Measurements from ENCODE around the gene SLC16A12. TPM values are rescaled to one million over a fixed set of nuclear protein-coding genes. Genes with fewer than 3 reads are reported as not detected.

The SLC16A12 gene
- polyA plus RNA-seq, 1 donor (not counting 4 experiments of a cell fraction or from before 2014, with no cell fraction given), result 0.10 TPM

GRCh38 chr10:89382757-89383156 lies 152.6 kb downstream of the SLC16A12 start:
- Histone ChIP-seq H4K20me1 (ENCODE audit: control insufficient read depth, extremely low read depth, insufficient read depth, low read length) (no peaks in the 10 kb centered on the region), H3K27ac (ENCODE audit: control insufficient read depth, insufficient read depth, low read length) (no peak overlapping the region), H3K36me3 (ENCODE audit: control insufficient read depth in 2 of 2, extremely low read depth in 1 of 2, insufficient read depth in 2 of 2, low read length in 2 of 2) (no peaks in the 10 kb centered on the region), H3K4me1 (ENCODE audit: control insufficient read depth, extremely low read depth, insufficient read depth, low read length) (no peaks in the 10 kb centered on the region), H3K4me3 (ENCODE audit: control insufficient read depth in 2 of 3, extremely low read depth in 1 of 3, insufficient read depth in 2 of 3, low read depth in 1 of 3, low read length in 3 of 3) (no peak overlapping the region), H3K9ac (ENCODE audit: control insufficient read depth, extremely low read depth, insufficient read depth, low read length) (no peak overlapping the region), H3K9me1 (ENCODE audit: control insufficient read depth, extremely low read depth, insufficient read depth, low read length) (no peaks in the 10 kb centered on the region), H2AFZ (ENCODE audit: control insufficient read depth, low read length) (no peak overlapping the region), H3K9me3 (ENCODE audit: control insufficient read depth, low read depth, low read length) (no peaks in the 10 kb centered on the region), H3K79me2 (ENCODE audit: control insufficient read depth, insufficient read depth, low read length) (no peaks in the 10 kb centered on the region), H3K4me2 (ENCODE audit: control insufficient read depth, extremely low read depth, insufficient read depth, low read depth, low read length) (no peak overlapping the region), H3K27me3 (ENCODE audit: control insufficient read depth, extremely low read depth, insufficient read depth, low read length) (no peaks in the 10 kb centered on the region)
- no peak for TF ChIP-seq CTCF (optimal IDR thresholded peaks at IDR 0.05 in 1 of 3, IDR thresholded peaks at IDR 0.05 in 1 of 3, conservative IDR thresholded peaks at IDR 0.05 in 1 of 3; ENCODE audit: extremely low read depth in 1 of 3, insufficient read depth in 2 of 3, low read length in 3 of 3)
- no peak for TF ChIP-seq EZH2 (IDR thresholded peaks at IDR 0.05; ENCODE audit: low read length)
- FAIRE-seq, result no peak
- no peak for DNase-seq (ENCODE audit: low read depth, low spot score)
- dilution Hi-C loops (cut with MboI; ENCODE audit: extremely low pct_ligation_motif_present, low sequenced_read_pairs), result no loop called here

Other genes with a start within 250 kb of the SLC16A12 start
- 3.4 to 4.3 TPM (median 3.9 TPM) in 3 replicates for gene IFIT2, start 233.5 kb downstream of the SLC16A12 start, polyA plus RNA-seq
- 30.2 to 83.1 TPM (median 42.6 TPM) in 3 replicates for gene IFIT3, start 207.6 kb downstream of the SLC16A12 start, polyA plus RNA-seq
- gene IFIT1B, start 157.5 kb downstream of the SLC16A12 start, polyA plus RNA-seq, result not detected in 3 replicates
- 96.9 to 140 TPM (median 112 TPM) in 3 replicates for gene IFIT1, start 143.0 kb downstream of the SLC16A12 start, polyA plus RNA-seq
- gene IFIT5, start 121.0 kb downstream of the SLC16A12 start, polyA plus RNA-seq, result 10.7 to 15.8 TPM (median 14.8 TPM) in 3 replicates
- 6.0 to 9.5 TPM (median 6.8 TPM) in 3 replicates for gene PANK1, start 109.6 kb upstream of the SLC16A12 start, polyA plus RNA-seq
- 2.5 to 9.2 TPM (median 5.8 TPM) in 3 replicates for gene KIF20B, start 166.0 kb upstream of the SLC16A12 start, polyA plus RNA-seq

Data from keratinocyte (primary cell).